Activated CD8-positive, alpha-beta memory T cell treated with anti-CD3 and anti-CD28 coated beads for 4 hours (primary cell): Measurements from ENCODE around the gene CFAP299.

ENCODE experiments used
- DNase-seq, 2 donors: peaks; one replicate each; pipeline ENCODE4 v3.0.0-alpha.2; 2020; ENCODE audit warnings: low read depth in 2 of 2

The CFAP299 gene

DNA sequence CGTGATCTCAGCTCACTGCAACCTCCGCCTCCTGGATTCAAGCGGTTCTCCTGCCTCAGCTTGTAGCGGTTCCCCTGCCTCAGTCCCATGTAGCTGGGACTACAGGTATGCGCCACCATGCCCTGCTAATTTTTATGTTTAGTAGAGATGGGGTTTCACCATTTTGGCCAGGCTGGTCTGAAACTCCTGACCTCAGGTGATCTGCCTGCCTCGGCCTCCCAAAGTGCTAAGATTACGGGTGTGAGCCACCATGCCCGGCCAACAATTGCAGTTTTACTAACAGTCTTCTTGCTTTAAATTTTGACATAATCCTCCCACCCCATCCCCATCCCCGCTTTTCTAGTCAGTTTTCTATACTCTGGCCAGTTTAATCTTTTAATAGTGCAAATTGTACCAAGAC is 112.0 kb downstream of the CFAP299 start:
- no peak for DNase-seq

DNA sequence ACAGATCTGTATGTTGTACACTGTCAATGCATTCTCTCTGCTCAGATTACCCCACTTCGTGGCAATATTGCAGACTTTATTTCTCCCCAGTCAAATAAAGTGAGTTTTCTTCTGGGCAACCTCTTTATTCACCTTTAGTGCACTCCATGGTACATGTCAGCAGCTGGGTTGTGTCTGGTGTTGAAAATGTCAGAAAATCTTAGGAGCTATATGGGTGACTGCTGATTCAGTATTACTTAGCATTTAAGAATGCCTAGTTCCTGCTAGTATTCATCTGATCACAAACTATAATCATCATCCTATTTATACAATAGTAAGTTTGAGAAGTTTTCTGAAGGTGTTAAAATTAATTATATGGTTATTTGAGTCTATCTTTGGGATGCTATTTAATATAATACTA is 112.5 kb downstream of the CFAP299 start:
- no peak for DNase-seq

DNA sequence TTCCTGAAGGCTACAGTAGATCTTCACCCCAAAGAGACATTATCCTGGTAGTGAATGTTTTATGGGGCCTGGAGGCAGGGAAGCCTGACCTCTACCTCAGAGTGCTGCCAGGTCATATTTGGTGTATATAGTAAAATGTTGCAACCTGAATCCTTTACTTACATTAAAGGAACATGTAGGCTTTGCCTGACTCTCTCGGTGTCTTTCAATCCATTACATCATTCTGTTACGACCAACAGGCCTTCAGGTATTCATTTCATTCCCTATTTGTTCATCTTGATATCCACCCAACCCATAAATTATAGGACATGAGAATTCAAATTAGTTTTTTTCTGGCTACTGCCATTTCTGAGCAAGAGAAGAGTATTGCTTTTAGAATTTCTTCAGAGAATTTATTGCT is 116.5 kb downstream of the CFAP299 start:
- no peak for DNase-seq

DNA sequence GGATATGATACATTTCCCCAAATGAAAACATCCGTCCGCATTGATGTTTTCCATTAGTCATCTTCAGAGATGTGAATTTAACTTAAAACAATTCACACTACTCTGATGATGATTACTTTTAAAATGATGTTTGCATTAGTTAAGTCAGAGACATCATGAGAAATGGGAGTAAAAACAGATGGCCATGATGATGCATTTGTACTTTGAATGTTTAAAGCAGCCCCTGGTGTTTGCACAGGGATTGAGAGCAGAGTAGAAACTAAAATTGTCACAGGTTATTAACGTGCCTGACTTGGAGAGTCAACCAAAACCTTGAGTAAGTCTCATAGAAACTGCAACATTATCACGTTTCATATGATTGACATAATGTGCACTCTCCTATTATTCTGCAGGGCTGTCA is 117.2 kb downstream of the CFAP299 start:
- no peak for DNase-seq

DNA sequence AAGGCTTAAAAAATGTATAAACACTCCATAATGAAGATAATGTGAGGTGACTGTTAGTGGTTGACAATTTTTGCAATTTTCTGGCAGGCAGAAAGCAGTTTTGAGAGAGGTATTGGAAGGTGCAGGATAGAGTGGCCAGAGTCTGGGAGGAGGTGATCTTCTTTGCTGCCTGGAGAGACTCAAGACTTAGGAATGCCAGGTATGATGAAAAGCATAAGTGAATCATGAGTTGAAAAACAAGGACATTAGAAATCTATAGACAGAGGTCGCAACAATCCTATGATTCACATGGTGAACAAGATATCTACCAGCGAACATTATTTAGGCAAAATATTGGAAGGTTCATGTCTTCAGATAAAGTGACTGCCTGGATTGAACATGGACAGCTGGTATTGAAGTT is 118.5 kb downstream of the CFAP299 start:
- DNase-seq: no peak

DNA sequence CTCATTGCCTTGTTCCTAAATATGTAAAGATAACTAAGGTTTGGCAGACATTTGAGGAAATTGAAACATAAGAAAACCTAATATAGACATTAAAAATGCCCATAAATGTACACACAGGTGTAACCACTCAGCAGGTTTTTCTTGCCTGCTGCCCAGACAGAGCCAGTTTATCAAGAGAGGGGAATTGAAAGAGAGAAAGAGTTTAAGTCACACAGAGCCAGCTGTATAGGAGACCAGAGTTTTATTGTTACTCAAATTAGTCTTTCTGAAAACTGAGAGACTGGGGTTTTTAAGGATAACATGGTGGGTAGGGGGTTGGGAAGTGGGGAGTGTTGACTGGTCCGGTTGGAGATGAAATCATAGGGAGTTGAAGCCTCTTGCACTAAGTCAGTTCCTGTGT is 119.0 kb downstream of the CFAP299 start:
- no peak for DNase-seq

DNA sequence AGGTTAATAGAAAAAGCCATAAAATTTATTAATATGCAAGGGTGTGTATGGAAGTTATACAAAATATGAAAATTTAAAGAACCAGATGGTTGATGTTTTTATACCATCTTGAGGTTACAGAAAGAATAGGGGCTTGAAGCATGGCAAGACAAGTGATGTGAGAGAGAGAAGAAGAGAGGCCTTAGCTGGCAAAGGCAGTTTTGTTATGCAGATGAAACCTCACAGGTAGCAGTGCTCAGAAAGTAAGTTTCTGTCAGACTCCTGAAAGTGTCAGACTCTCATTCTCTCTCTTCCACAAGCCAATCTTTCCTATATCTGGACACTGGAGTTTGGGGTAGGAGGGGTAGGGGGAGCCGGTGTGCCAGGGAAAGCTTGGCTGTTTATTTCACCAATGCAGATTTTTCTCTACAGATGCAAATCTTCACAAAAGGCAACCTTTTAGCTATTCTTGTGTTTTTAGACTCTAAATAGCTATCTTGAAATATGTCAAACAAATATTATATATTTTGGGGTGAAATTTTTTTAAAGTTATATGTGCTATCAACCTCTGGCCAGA is 124.5 kb downstream of the CFAP299 start:
- DNase-seq: no peak

DNA sequence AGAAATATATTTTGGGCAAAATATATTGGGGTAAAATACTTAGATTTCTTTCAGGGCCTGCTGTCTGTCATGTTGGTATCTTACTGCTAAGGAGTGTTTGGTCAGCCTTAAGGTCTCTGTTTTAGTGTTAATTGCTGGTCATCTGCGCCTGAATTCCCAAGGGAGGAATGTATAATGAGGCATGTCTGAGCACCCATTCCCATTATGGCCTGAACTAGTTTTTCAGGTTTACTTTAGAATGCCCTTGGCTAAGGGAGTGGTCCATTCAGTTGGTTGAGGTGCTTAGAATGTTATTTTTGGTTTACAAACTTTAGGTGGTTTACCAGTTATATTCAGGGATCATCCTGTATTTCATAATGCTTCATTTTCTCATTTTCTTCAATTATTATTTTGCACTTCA is 125.9 kb downstream of the CFAP299 start:
- no peak for DNase-seq

DNA sequence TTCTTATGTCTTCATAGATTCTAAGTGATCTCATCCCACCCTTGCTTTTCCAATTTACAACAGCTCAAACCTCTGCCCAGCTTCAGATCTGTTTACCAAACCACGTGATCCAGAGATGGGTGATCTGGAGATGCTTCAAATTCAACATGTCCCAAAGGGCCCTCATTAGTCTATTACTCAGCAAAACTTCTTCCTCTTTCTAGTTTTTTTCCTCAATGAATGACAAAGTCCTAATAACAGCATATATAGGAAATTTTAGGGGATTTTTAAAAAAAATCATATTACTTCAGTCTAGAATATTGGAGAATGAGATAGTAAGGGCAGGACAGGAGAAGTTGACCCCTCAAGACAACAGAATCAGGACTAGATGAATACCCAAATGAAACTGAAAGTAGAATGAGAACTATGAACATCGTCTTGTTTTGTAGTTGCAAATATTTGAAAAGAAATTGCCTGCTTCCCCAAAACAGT is 127.1 kb downstream of the CFAP299 start:
- DNase-seq: no peak

DNA sequence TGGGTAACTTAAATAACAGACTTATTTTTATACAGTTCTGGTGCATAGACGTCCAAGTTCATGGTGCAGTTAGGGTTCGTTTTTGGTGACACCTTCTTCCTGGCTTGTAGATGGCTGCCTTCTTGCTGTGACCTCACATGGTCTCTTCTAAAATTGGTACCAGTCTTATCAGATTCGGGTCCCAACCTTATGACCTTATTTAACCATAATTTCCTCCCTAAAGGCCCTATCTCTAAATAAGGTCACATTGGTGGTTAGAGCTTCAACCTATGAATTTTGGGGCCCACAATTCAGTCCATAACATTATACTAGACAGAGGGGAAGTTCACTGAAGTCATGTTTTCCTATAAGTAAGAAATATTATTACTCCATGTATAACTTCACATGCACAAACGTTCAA is 128.0 kb downstream of the CFAP299 start:
- no peak for DNase-seq

DNA sequence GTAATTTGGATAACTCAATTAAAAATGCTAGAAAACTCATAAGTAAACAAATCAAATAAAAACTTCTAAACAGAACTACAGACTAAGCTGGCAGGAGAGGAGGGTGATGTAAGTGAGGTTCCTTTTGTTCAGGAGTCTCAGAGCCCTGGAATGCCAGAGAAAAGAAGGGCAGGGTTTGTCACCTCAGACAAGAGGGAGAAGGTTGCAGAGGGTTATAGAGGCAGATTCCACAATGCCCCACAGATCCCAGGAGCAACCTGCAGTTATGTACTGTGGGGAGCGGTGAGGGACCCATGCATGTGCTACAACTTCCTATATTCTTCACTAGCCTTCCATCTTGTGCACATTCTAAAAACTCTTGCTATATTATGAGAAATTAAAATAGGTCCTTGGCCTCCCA is 129.7 kb downstream of the CFAP299 start:
- no peak for DNase-seq

DNA sequence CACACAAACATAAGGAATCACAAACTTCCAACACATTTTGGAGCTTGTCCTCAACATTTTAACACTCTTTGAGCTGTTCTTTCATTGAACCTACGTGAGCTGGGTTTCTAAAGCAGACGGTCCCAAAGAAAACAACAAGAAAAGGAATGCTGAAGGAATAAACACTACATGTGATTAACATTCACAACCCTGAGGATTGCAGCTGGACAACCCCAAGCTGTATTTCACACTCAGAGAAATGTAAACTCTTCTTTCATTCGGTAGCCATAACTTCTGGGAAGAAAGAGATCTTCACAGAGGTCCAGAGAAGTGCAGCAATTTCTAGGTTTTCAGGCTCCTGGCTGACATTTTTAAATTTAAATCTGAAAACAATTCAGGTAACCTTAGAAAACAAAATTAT is 130.2 kb downstream of the CFAP299 start:
- no peak for DNase-seq

DNA sequence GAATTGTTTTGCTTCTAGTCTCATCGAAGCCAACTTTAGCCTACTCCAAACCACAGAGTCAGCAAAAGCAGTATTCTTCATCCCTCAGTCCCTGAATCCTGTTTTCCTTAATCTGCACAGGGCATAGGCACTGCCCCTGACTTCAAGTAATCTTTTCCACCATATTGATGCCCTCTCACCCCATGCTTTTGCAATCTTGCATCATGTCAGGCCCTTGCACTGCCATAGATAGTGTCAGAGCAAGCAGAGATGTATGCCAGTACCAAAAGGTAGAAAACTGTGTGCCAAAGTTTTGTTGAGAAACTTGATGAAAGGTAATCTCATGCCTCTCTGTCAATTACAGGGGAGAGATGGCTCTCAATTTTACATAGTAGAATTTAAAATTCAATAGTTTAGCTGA is 131.1 kb downstream of the CFAP299 start:
- no peak for DNase-seq

DNA sequence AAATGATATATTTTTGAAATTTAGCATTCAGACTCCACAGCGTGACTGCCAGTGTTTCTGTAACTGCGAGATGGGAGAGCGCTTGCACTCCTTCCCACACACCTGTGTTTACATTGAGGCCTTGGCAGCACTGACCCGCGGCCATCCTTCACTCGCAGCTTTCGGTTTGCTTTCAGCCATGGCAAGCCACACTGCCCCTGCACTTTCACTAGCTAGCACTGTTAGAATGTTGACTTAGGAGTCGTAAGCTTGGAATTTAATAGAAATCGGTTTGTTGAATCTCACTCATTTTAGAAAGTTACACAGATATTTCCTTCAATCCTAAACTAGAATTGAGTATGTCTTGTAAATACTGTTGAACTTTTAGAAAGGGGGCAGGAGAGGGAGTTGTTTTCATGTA is 136.2 kb downstream of the CFAP299 start:
- no peak for DNase-seq

DNA sequence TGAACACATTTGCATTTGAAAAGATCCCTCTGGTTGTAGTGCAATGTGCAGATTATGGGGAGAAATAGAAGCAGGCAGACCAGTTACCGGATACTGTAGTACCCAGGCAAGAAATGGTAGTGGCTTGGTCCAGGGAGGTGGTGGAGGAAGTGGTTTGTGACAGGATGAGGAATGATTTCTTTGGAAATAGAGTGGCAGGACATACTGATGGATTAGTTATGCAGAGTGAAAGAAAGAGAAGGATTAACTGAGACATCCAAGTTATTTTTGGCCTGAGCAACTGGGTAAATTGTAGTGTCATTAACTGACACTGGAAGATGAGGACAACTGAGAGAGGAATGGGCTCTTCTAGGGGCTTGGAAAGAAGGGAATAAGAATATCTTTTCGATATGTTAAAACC is 139.7 kb downstream of the CFAP299 start:
- no peak for DNase-seq

DNA sequence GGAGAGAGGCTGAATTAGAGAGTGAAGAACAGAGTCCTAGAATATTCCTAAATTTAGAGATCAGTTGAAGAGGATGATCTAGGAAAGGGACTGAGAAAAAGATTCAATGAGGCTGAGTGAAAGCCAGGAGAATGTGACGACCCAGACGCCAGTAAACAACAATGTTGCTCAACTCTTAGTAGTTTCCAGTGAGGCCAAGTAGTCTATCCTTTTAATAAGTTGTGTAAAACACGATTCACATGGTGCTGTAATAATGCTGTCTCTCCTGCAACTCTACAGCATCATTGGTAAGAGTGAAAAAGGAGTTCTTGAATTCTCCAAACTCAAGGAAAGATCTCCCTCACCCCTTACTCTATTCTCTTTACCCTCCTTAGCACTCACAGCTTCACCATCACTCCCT is 140.3 kb downstream of the CFAP299 start:
- no peak for DNase-seq

DNA sequence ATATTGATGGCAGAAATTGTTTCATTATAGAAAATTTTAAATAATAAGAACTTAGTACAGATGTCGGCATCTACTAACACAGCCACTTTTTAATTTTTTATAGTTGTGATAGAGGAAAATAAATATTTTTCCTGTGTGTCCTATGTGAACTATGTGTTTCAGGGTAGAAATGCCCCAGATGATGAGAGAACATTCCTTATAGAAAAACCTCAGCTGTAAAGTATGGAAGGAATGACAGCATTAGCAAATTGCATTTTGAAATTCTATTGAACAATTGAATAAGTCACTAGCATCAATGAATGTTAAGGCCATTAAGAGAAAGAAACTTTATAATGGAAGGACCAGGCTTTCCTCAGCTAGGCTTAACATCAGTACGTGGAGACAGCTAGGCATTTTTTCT is 149.2 kb downstream of the CFAP299 start:
- DNase-seq: no peak

DNA sequence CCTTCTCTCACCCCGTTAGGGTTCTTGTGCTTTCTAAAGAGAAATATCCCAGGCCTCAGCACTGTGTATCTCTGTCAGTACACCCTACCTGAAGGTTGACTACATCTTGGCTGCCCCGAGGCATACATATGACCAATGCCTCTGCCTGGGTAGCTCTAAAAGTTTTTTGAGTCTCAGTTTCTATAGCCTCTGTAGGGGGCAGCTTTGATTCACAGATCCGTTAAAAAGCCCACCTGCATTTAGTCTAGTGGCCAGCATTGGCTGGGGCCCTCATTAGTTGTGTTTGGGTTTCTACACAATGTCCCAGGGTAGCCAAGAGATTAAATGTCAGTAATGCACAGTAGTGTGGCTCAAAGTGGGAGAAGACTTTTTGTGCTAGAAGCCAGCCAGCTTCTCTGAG is 151.1 kb downstream of the CFAP299 start:
- no peak for DNase-seq

DNA sequence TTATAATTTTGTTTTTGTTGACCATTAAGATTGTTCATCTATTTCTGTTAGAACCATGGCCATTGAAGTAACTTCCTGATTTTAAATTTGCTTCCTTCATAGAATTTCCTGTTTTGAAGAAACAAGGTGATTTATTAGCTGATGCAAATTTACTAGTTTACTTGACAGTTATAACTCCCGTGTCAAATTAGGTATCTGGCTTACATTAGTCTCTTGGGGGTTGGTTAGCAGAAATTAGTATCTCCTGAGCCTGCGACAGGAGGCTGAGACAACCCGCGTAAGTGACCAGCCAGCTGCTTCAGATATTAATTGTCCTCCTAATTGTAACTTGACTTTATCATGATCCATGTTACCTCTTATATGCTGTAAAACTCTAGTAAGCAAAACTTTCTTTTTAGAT is 154.3 kb downstream of the CFAP299 start:
- no peak for DNase-seq

DNA sequence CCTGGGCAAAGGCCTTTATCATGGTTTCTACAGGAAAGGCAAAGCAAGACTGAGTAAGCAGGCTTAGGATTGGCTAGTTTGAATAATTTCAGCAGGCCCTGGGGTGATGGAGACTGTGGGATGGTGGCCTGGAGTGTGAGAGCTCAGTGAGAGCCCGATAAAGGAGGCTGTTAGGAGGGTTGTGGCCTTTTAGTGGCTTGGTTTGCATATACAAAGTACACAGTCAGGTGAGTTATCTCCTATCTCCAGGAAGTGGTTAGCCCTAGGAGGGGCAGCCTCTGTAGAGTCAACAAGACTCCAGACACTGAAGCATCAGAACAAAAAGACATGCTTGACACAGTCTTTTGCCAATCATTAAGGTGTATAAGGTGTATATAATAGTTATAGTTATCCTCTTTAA is 157.2 kb downstream of the CFAP299 start:
- peak; percentile 3 to 5 for DNase-seq

DNA sequence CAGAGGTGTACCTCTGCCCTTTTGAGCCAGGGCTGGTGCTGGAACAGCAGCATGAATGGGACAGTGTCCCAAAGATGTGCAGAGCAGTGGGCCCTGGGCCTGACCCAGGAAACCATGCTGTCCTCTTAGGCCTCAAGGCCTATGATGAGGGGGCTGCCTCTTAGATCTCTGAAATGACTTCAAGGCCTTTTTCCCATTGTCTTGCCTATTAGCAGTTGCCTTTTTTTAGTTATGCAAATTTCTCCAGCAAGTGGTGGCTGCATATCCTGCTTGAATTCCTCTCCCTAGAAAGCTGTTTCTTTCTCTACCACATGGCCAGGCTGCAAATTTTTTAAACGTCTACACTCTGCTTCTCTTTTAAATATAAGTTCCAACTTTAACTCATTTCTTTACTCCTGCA is 160.3 kb downstream of the CFAP299 start:
- no peak for DNase-seq

DNA sequence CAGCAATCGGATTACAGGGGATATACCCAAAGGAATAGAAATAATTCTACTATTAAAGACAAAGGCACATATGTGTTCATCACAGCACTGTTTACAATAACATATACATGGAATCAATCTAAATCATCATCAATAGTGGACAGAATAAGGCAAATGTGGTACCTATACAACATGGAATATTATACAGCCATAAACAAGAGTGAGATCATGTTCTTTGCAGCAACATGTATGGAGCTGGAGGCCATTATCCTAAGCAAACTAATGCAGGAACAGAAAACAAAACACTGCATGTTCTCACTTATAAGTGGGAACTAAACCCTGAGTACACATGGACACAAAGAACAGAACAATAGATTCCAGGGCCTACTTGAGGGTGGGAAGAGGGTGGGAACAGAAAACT is 163.2 kb downstream of the CFAP299 start:
- no peak for DNase-seq

DNA sequence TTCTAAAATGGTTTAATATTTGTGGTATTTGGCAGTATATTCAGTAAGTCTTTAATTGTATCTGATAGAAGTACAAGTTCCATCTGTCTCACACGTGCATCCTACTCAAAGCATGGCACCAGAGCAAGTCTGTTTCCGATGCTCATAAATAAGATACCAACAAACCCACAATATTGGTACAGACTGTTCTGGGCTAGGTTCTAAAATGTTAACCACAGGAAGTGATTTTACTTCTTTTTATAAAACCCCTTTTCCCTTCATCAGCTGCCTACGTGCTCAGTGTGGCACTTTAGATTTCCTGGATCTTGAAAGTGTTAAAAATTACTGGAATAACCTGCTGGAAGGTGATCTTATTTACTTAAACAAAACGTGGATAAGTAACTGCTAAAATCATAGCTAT is 165.1 kb downstream of the CFAP299 start:
- no peak for DNase-seq

DNA sequence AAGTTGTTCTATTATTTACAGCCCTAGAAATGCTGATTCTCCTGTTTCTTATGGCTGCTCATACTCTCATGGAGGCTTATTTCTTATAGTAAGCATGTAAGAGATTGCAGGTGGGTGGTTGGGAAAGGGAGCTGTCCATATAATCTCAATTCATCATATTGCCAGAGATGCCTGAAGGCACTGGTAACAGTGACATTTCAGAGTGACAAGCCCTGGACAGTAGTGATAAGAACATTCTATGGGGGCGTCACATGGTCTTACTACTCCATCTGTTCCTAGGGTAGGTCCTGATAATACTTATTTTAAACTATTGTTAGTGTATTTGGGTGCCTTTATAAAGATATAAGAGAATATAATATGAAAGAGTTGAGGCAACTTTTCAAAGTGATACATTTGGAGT is 171.5 kb downstream of the CFAP299 start:
- DNase-seq: no peak

DNA sequence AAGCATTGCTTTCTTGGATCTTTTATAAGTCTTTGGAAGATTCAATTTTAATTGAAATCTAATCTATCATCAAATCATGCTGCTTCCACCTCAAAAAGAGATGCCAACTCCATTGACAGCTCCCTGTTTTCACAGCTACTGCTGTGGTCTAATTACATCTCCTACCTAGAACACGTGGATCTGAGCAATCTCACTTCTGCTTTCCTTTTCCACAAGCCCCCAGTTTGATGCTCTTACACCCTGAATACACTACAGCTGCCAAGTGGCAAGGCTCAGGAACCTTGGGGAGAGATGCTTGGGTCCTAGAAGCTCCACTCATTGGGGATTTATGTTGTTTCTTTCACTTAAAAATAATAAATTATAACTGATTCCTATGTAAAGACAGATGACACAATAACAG is 172.0 kb downstream of the CFAP299 start:
- DNase-seq: no peak
